H1 (cell line): ENCODE measurements around the gene EZH1. TPM values are rescaled to one million over a fixed set of nuclear protein-coding genes. Genes with fewer than 3 reads are reported as not detected.
A peak's percentile ranks its signal among the peaks of the same experiment; 100 is the strongest.

Experiments
- CTCF ChIA-PET: fragments of 300-600 bp; sonication (Branson Sonifier 250); formaldehyde crosslinking; loops from one replicate; lab custom pipeline; 2021; ENCODE audit not compliant: partially characterized antibody; lab: Charles Lee
- POLR2A ChIA-PET: fragments of 300-600 bp; sonication (Branson Sonifier 250); formaldehyde crosslinking; loops from one replicate; lab custom pipeline; 2021; ENCODE audit warnings: inconsistent platforms; ENCODE audit not compliant: partially characterized antibody; lab: Charles Lee
- DNase-seq, 2 experiments: peaks; one replicate each; pipeline versions ENCODE4 v3.0.0 to v3.0.0-alpha.2; 2010 to 2022; ENCODE audit warnings: low spot score in 2 of 2, low read depth in 1 of 2, mixed read lengths in 1 of 2
- FAIRE-seq: peaks from 2 replicates; lab custom pipeline; 2011; peaks lifted over from hg19 to GRCh38; lab: Jason Lieb, UNC
- H2AFZ ChIP-seq: 2 replicates; pipeline ENCODE4 v1.8.1; 2012; ENCODE audit warnings: low read length, inconsistent platforms
- H2AK5ac ChIP-seq: 2 replicates; pipeline ENCODE4 v1.6.1; 2013; ENCODE audit warnings: low read depth, low read length
- H2BK120ac ChIP-seq: replicated peaks from 2 replicates; pipeline ENCODE3; 2013; ENCODE audit warnings: low read depth, low read length, inconsistent platforms
- H2BK12ac ChIP-seq: 2 replicates; pipeline ENCODE4 v1.6.1; 2013; ENCODE audit warnings: low read depth, low read length
- H2BK15ac ChIP-seq: 2 replicates; pipeline ENCODE4 v1.6.1; 2013; ENCODE audit warnings: low read length
- H2BK20ac ChIP-seq: 2 replicates; pipeline ENCODE4 v1.6.1; 2013; ENCODE audit warnings: low read length
- H2BK5ac ChIP-seq: 2 replicates; pipeline ENCODE4 v1.6.1; 2013; ENCODE audit warnings: low read depth, low read length
- H3K14ac ChIP-seq: 2 replicates; pipeline ENCODE4 v1.6.1; 2013; ENCODE audit warnings: inconsistent platforms; ENCODE audit not compliant: insufficient read length
- H3K18ac ChIP-seq: 2 replicates; pipeline ENCODE4 v1.6.1; 2013; ENCODE audit warnings: low read length; ENCODE audit errors: extremely low read depth
- H3K23ac ChIP-seq: 2 replicates; pipeline ENCODE4 v1.6.1; 2013; ENCODE audit warnings: inconsistent platforms; ENCODE audit not compliant: insufficient read length
- H3K23me2 ChIP-seq: 2 replicates; pipeline ENCODE4 v1.6.1; 2013; ENCODE audit warnings: low read depth, low read length
- H3K27ac ChIP-seq: 2 replicates; pipeline ENCODE4 v1.6.1; 2011; ENCODE audit warnings: low read depth, low read length, inconsistent platforms
- H3K27me3 ChIP-seq, 4 experiments: replicated peaks in 1 of 4; 1 replicate in 1 of 4; 2 replicates in 3 of 4; pipeline versions ENCODE4 v1.6.1 to v1.8.1; 2011 to 2013; ENCODE audit warnings: low read length in 3 of 4, mild to moderate bottlenecking in 3 of 4, inconsistent platforms in 2 of 4, mixed read lengths in 2 of 4, moderate library complexity in 1 of 4; ENCODE audit not compliant: control insufficient read depth in 3 of 4, insufficient read depth in 3 of 4; ENCODE audit errors: extremely low read depth in 1 of 4
- H3K36me3 ChIP-seq, 4 experiments: 2 replicates each; pipeline versions ENCODE4 v1.6.1 to v1.8.1; 2011 to 2013; ENCODE audit warnings: mild to moderate bottlenecking in 4 of 4, low read length in 3 of 4, moderate library complexity in 2 of 4, control low read depth in 1 of 4, inconsistent platforms in 1 of 4; ENCODE audit not compliant: insufficient read depth in 4 of 4, control insufficient read depth in 2 of 4
- H3K4ac ChIP-seq: replicated peaks from 2 replicates; pipeline ENCODE3; 2013; ENCODE audit warnings: low read length, low read depth, mixed read lengths, inconsistent platforms; ENCODE audit not compliant: insufficient read length
- H3K4me1 ChIP-seq, 4 experiments: replicated peaks in 1 of 4; 1 replicate in 1 of 4; 2 replicates in 3 of 4; pipeline versions ENCODE4 v1.6.1 to v1.8.1; 2011 to 2013; ENCODE audit warnings: low read length in 3 of 4, inconsistent platforms in 2 of 4, mixed read lengths in 1 of 4; ENCODE audit not compliant: insufficient read depth in 4 of 4, control insufficient read depth in 3 of 4
- H3K4me2 ChIP-seq, 2 experiments: 2 replicates each; pipeline versions ENCODE4 v1.6.1 to v1.8.1; 2011 to 2013; ENCODE audit warnings: low read depth in 2 of 2, low read length in 2 of 2, control low read depth in 1 of 2, inconsistent platforms in 1 of 2, mild to moderate bottlenecking in 1 of 2; ENCODE audit not compliant: insufficient read depth in 1 of 2
- H3K4me3 ChIP-seq, 4 experiments: fragments of 200-600, 300-600 bp in 1 of 4; sonication (generic), shearing (Covaris generic), sonication (Bioruptor Twin) in 1 of 4; 2 replicates each; pipeline versions ENCODE4 v1.5.1 to v1.8.1; 2011 to 2016; ENCODE audit warnings: low read length in 4 of 4, low read depth in 3 of 4, control low read depth in 2 of 4, inconsistent platforms in 2 of 4, mild to moderate bottlenecking in 2 of 4, mixed read lengths in 1 of 4, moderate library complexity in 1 of 4; ENCODE audit not compliant: insufficient read depth in 2 of 4; ENCODE audit errors: extremely low read depth in 1 of 4
- H3K56ac ChIP-seq: replicated peaks from 2 replicates; pipeline ENCODE3; 2013; ENCODE audit warnings: low read depth, mild to moderate bottlenecking, mixed read lengths, low read length, inconsistent platforms; ENCODE audit not compliant: insufficient read length
- H3K79me1 ChIP-seq: 2 replicates; pipeline ENCODE4 v1.6.1; 2013; ENCODE audit warnings: low read depth, low read length, control low read depth
- H3K79me2 ChIP-seq, 2 experiments: 2 replicates each; pipeline versions ENCODE4 v1.6.1 to v1.8.1; 2012 to 2013; ENCODE audit warnings: low read length in 2 of 2, mild to moderate bottlenecking in 2 of 2, inconsistent platforms in 1 of 2; ENCODE audit not compliant: insufficient read depth in 2 of 2, control insufficient read depth in 1 of 2
- H3K9ac ChIP-seq, 4 experiments: replicated peaks in 1 of 4; 1 replicate in 1 of 4; 2 replicates in 3 of 4; pipeline versions ENCODE4 v1.6.1 to v1.8.1; 2011 to 2013; ENCODE audit warnings: low read depth in 3 of 4, low read length in 3 of 4, control low read depth in 2 of 4, mild to moderate bottlenecking in 2 of 4, moderate library complexity in 2 of 4, inconsistent platforms in 1 of 4; ENCODE audit errors: extremely low read depth in 1 of 4
- H3K9me3 ChIP-seq, 2 experiments: 2 replicates each; pipeline versions ENCODE4 v1.6.1 to v1.8.1; 2012 to 2013; ENCODE audit warnings: mild to moderate bottlenecking in 2 of 2, moderate library complexity in 2 of 2, control low read depth in 1 of 2, inconsistent platforms in 1 of 2, low read depth in 1 of 2, low read length in 1 of 2, mixed read lengths in 1 of 2; ENCODE audit not compliant: insufficient read depth in 2 of 2
- H4K20me1 ChIP-seq, 2 experiments: replicated peaks in 1 of 2; 2 replicates each; pipeline versions ENCODE3 to v1.8.1; 2011 to 2013; ENCODE audit warnings: inconsistent platforms in 2 of 2, low read length in 2 of 2, mild to moderate bottlenecking in 1 of 2; ENCODE audit not compliant: insufficient read depth in 2 of 2, control insufficient read depth in 1 of 2
- H4K5ac ChIP-seq: 2 replicates; pipeline ENCODE4 v1.6.1; 2013; ENCODE audit warnings: low read length, low read depth, mixed read lengths, inconsistent platforms; ENCODE audit not compliant: insufficient read length
- H4K8ac ChIP-seq: 2 replicates; pipeline ENCODE4 v1.8.0; 2013; ENCODE audit warnings: mild to moderate bottlenecking, moderate library complexity, low read length, inconsistent platforms; ENCODE audit not compliant: insufficient read depth; ENCODE audit errors: extremely low read depth
- H4K91ac ChIP-seq: replicated peaks from 2 replicates; pipeline ENCODE3; 2013; ENCODE audit warnings: low read length, mixed read lengths, inconsistent platforms; ENCODE audit not compliant: insufficient read length
- HDAC6 ChIP-seq: IDR thresholded peaks from one replicate; pipeline ENCODE4 v1.7.1; 2012; ENCODE audit warnings: low read depth, mild to moderate bottlenecking, inconsistent platforms, low read length, moderate library complexity
- JUND ChIP-seq: IDR thresholded peaks from 2 replicates; pipeline ENCODE4 v1.6.1; 2011; ENCODE audit warnings: mild to moderate bottlenecking, improper control_type of control experiment, low read length
- NRF1 ChIP-seq: IDR thresholded peaks from 2 replicates; pipeline ENCODE4 v1.6.1; 2011; ENCODE audit warnings: mild to moderate bottlenecking, low read depth, low read length, improper control_type of control experiment
- POLR2AphosphoS5 ChIP-seq: IDR thresholded peaks from 2 replicates; pipeline ENCODE4 v1.6.1; 2011; ENCODE audit warnings: low read depth, low read length
- RNF2 ChIP-seq: fragments of 200-900, 300-1000 bp; sonication (generic); IDR thresholded peaks from 2 replicates; pipeline ENCODE4 v1.7.1; 2016; ENCODE audit warnings: borderline replicate concordance, low read depth, mild to moderate bottlenecking, antibody characterized with exemption, low read length; ENCODE audit not compliant: poor library complexity, severe bottlenecking; ENCODE audit errors: missing control alignments
- RXRA ChIP-seq: IDR thresholded peaks from 2 replicates; pipeline ENCODE4 v1.6.1; 2011; ENCODE audit warnings: low read depth, mild to moderate bottlenecking, low read length, moderate library complexity; ENCODE audit not compliant: insufficient read depth
- SP1 ChIP-seq: IDR thresholded peaks from 2 replicates; pipeline ENCODE4 v1.6.1; 2011; ENCODE audit warnings: low read depth, low read length
- SP2 ChIP-seq: IDR thresholded peaks from 2 replicates; pipeline ENCODE4 v1.6.1; 2012; ENCODE audit warnings: mild to moderate bottlenecking, low read length, inconsistent platforms
- WGBS, 2 experiments: shearing (Covaris generic) in 1 of 2; methylation state at CpG; one replicate each; pipeline versions ENCODE4 v1.1.6 to v1.1.7; 2013 to 2015; ENCODE audit warnings: low lambda C conversion rate in 2 of 2, mixed read lengths in 2 of 2, inconsistent platforms in 1 of 2, low coverage in 1 of 2, missing lambda C conversion rate in 1 of 2; ENCODE audit not compliant: insufficient replicate concordance in 2 of 2, insufficient coverage in 1 of 2, insufficient read length in 1 of 2; ENCODE audit errors: extremely low coverage in 1 of 2, missing lambda C conversion rate in 1 of 2; 5-methylcytosine and 5-hydroxymethylcytosine counted together
- polyA plus RNA-seq, 7 experiments: library from polyadenylated mRNA; depleted of rRNA in 3 of 7; stranded (reverse) in 5 of 7; unstranded in 2 of 7; fragments of >200 nt in 5 of 7; fragments of 200-250 nt in 2 of 7; gene quantifications; 1 replicate in 5 of 7; 2 replicates in 1 of 7; 4 replicates in 1 of 7; pipeline versions ENCODE4 v1.2.1 to v1.2.3, GENCODE V29; 2011 to 2013; ENCODE audit warnings: missing spikeins in 2 of 7, mixed read lengths in 2 of 7
- total RNA-seq: library from RNA; stranded (reverse); fragmentation: NEBNext Ultra II Directional; extraction: Animal tissue kit (Norgen Biotek cat#: 25700); gene quantifications from 2 replicates; pipeline ENCODE4 v1.2.1, GENCODE V29; 2021
- TF ChIP-seq, protein P1 (sequence below): IDR thresholded peaks from 2 replicates; pipeline ENCODE4 v1.6.1; 2012; ENCODE audit warnings: inconsistent platforms
- TF ChIP-seq, protein P2 (sequence below): IDR thresholded peaks from 2 replicates; pipeline ENCODE4 v1.6.1; 2012; ENCODE audit warnings: low read length, inconsistent platforms

Gene EZH1
- total and polyA plus RNA-seq, 2 of the 8 experiments (the other 6 are each of a cell fraction or from before 2014, with no cell fraction given) = 17.4 to 20.8 TPM

- H3K56ac ChIP-seq = no peak overlapping the region
- CTCF ChIA-PET = interaction anchor here (0.5 to 3.5 kb wide), 9 partner anchors 12 to 379 kb away, joined by 3 to 30 read pairs (median 3); partner anchors contain the start of gene RAMP2
- FAIRE-seq = no peak
- TF ChIP-seq, protein P1, sequence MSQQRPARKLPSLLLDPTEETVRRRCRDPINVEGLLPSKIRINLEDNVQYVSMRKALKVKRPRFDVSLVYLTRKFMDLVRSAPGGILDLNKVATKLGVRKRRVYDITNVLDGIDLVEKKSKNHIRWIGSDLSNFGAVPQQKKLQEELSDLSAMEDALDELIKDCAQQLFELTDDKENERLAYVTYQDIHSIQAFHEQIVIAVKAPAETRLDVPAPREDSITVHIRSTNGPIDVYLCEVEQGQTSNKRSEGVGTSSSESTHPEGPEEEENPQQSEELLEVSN = no peak
- TF ChIP-seq RXRA (no peak), NRF1 (no peak), SP2 (no peak), HDAC6 (no peak), SP1 (no peak), POLR2AphosphoS5 (no peak), RNF2 (no peak), JUND (no peak)
- TF ChIP-seq, protein P2, sequence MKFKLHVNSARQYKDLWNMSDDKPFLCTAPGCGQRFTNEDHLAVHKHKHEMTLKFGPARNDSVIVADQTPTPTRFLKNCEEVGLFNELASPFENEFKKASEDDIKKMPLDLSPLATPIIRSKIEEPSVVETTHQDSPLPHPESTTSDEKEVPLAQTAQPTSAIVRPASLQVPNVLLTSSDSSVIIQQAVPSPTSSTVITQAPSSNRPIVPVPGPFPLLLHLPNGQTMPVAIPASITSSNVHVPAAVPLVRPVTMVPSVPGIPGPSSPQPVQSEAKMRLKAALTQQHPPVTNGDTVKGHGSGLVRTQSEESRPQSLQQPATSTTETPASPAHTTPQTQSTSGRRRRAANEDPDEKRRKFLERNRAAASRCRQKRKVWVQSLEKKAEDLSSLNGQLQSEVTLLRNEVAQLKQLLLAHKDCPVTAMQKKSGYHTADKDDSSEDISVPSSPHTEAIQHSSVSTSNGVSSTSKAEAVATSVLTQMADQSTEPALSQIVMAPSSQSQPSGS = no peak
Measured at GRCh38 chr17:42774066-42774745, 29.4 kb upstream of the EZH1 start.

More at GRCh38 chr17:42774066-42774745, 29.4 kb upstream of the EZH1 start:
- no peak overlapping the region for H3K14ac ChIP-seq
- no peak overlapping the region for H3K23ac ChIP-seq
- peak overlapping the region; percentile 80 to 94 (median 84); a peak in 7 of 8 replicates for H3K4me3 ChIP-seq
- no peak overlapping the region for H3K18ac ChIP-seq
- H4K20me1 ChIP-seq = no peaks in the 10 kb centered on the region
- no peak overlapping the region for H2AK5ac ChIP-seq
- H3K4me1 ChIP-seq = no peaks in the 10 kb centered on the region
- no peak for DNase-seq
- H3K4me2 ChIP-seq = peak overlapping the region; percentile 68 to 94
- POLR2A ChIA-PET = interaction anchor here (0.5 to 2.4 kb wide), 13 partner anchors 8 to 155 kb away, joined by 3 to 15 read pairs (median 3); partner anchors contain the start of genes BECN1, CNTD1 and COA3
- H3K4ac ChIP-seq = no peak overlapping the region
- peak overlapping the region; percentile 63 to 92 (median 78); a peak in 5 of 7 replicates for H3K9ac ChIP-seq
- WGBS, 2 experiments = 78% methylated on average over 3 of the region's 3 CpGs; no CpG with 5 or more reads in 1 of the 2 experiments
- no peak overlapping the region for H2AFZ ChIP-seq
- no peak overlapping the region for H4K91ac ChIP-seq
- no peak overlapping the region for H4K8ac ChIP-seq
- H2BK5ac ChIP-seq = no peak overlapping the region
- 0 out of 2 replicates have a peak, but pooled peaks cover 4% of the 10 kb centered on the region for H3K79me1 ChIP-seq
- H2BK120ac ChIP-seq = no peak overlapping the region
- no peaks in the 10 kb centered on the region for H3K9me3 ChIP-seq
- H2BK12ac ChIP-seq = no peak overlapping the region
- H3K27ac ChIP-seq = no peak overlapping the region
- no peak overlapping the region for H2BK20ac ChIP-seq
- H3K23me2 ChIP-seq = peaks cover 5% of the 10 kb centered on the region; the same call in 1 of the 2 replicates
- no peak overlapping the region for H2BK15ac ChIP-seq
- H3K36me3 ChIP-seq = peaks cover 5 to 20% (median 13%) of the 10 kb centered on the region in 4 experiments; a peak in 5 of 8 replicates
- H4K5ac ChIP-seq = no peak overlapping the region
- no peaks in the 10 kb centered on the region for H3K79me2 ChIP-seq
- no peaks in the 10 kb centered on the region; a peak in 1 of 7 replicates for H3K27me3 ChIP-seq
